Fibroblast of lung (primary cell): ENCODE data around the gene SYT17. TPM values are rescaled to one million over a fixed set of nuclear protein-coding genes. Genes with fewer than 3 reads are reported as not detected.

Source experiments
- DNase-seq, 2 donors: peaks; one replicate each; pipeline versions ENCODE4 v3.0.0 to v3.0.0-alpha.2; 2010; ENCODE audit warnings: low read depth in 2 of 2
- H2AFZ ChIP-seq: 2 replicates; pipeline ENCODE4 v1.5.1; 2012; ENCODE audit warnings: low read length, control low read depth, inconsistent platforms
- H3K27ac ChIP-seq: 2 replicates; pipeline ENCODE4 v1.5.1; 2011; ENCODE audit warnings: low read length, control low read depth; ENCODE audit not compliant: insufficient read depth
- H3K27me3 ChIP-seq: 2 replicates; pipeline ENCODE4 v1.5.1; 2011; ENCODE audit warnings: mild to moderate bottlenecking, low read length; ENCODE audit not compliant: control insufficient read depth, insufficient read depth
- H3K36me3 ChIP-seq: 2 replicates; pipeline ENCODE4 v1.5.1; 2011; ENCODE audit warnings: low read length; ENCODE audit not compliant: control insufficient read depth, insufficient read depth
- H3K4me1 ChIP-seq: 2 replicates; pipeline ENCODE4 v1.5.1; 2011; ENCODE audit warnings: low read length; ENCODE audit not compliant: control insufficient read depth, insufficient read depth; ENCODE audit errors: extremely low read depth
- H3K4me2 ChIP-seq: 2 replicates; pipeline ENCODE4 v1.5.1; 2011; ENCODE audit warnings: low read length, control low read depth; ENCODE audit not compliant: insufficient read depth; ENCODE audit errors: extremely low read depth
- H3K4me3 ChIP-seq, 4 experiments: fragments of 200-600 bp in 1 of 4; sonication (generic) in 1 of 4; replicated peaks in 1 of 4; 2 replicates each; pipeline ENCODE4 v1.5.1; 2011 to 2016; ENCODE audit warnings: low read length in 4 of 4, low read depth in 3 of 4, mild to moderate bottlenecking in 3 of 4, control low read depth in 2 of 4, inconsistent platforms in 1 of 4, mixed read lengths in 1 of 4; ENCODE audit not compliant: insufficient read depth in 1 of 4; ENCODE audit errors: control extremely low read depth in 1 of 4
- H3K79me2 ChIP-seq: 2 replicates; pipeline ENCODE4 v1.5.1; 2012; ENCODE audit warnings: mild to moderate bottlenecking, low read length, inconsistent platforms; ENCODE audit not compliant: control insufficient read depth, insufficient read depth
- H3K9ac ChIP-seq: 2 replicates; pipeline ENCODE4 v1.5.1; 2011; ENCODE audit warnings: mild to moderate bottlenecking, low read length, control low read depth; ENCODE audit not compliant: insufficient read depth
- H3K9me3 ChIP-seq: 2 replicates; pipeline ENCODE4 v1.5.1; 2012; ENCODE audit warnings: low read depth, low read length; ENCODE audit not compliant: control insufficient read depth, insufficient read depth
- H4K20me1 ChIP-seq: 2 replicates; pipeline ENCODE4 v1.5.1; 2011; ENCODE audit warnings: low read length; ENCODE audit not compliant: control insufficient read depth, insufficient read depth; ENCODE audit errors: extremely low read depth
- CTCF ChIP-seq, 2 donors: IDR thresholded peaks in 1 of 2; conservative IDR thresholded peaks in 1 of 2; 1 replicate in 1 of 2; 2 replicates in 1 of 2; pipeline ENCODE4 v1.5.1; 2011 to 2012; ENCODE audit warnings: low read length in 2 of 2, control low read depth in 1 of 2, inconsistent platforms in 1 of 2, low read depth in 1 of 2, mild to moderate bottlenecking in 1 of 2
- EZH2 ChIP-seq: IDR thresholded peaks from 2 replicates; pipeline ENCODE4 v1.5.1; 2012; ENCODE audit warnings: low read length, control low read depth, mild to moderate bottlenecking; ENCODE audit errors: missing control alignments
- polyA plus RNA-seq, 2 donors: library from polyadenylated mRNA; depleted of rRNA in 1 of 2; stranded (reverse) in 1 of 2; unstranded in 1 of 2; fragments of >200 nt; gene quantifications; 2 replicates each; pipeline ENCODE4 v1.2.1, GENCODE V29; 2011 to 2012; ENCODE audit warnings: missing spikeins in 1 of 2
- total RNA-seq: library from RNA; depleted of rRNA; stranded (reverse); fragments of >200 nt; gene quantifications from 2 replicates; pipeline ENCODE4 v1.2.1, GENCODE V29; 2014

Gene SYT17
- total and polyA plus RNA-seq, 2 donors (not counting 1 experiment from before 2014, with no cell fraction given), result 0.33 TPM; not detected in 1

GRCh38 chr16:19315889-19316433 lies 147.9 kb downstream of the SYT17 start:
- no peak for TF ChIP-seq EZH2
- TF ChIP-seq CTCF (conservative IDR thresholded peaks at IDR 0.05 in 1 of 2, IDR thresholded peaks at IDR 0.05 in 1 of 2; ENCODE audit: low read depth in 1 of 2, low read length in 2 of 2), result no peak
- Histone ChIP-seq H3K4me1 (no peaks in the 10 kb centered on the region), H3K9me3 (no peaks in the 10 kb centered on the region), H3K9ac (no peak overlapping the region), H3K27me3 (no peaks in the 10 kb centered on the region), H3K79me2 (no peaks in the 10 kb centered on the region), H3K36me3 (no peaks in the 10 kb centered on the region), H3K4me3 (no peak overlapping the region), H3K4me2 (no peak overlapping the region), H4K20me1 (no peaks in the 10 kb centered on the region), H2AFZ (no peak overlapping the region), H3K27ac (no peak overlapping the region)
- DNase-seq, result no peak

GRCh38 chr16:19316846-19317245 lies 148.8 kb downstream of the SYT17 start:
- TF ChIP-seq CTCF (conservative IDR thresholded peaks at IDR 0.05 in 1 of 2, IDR thresholded peaks at IDR 0.05 in 1 of 2; ENCODE audit: low read depth in 1 of 2, low read length in 2 of 2) (no peak), EZH2 (no peak)
- Histone ChIP-seq H3K27ac (no peak overlapping the region), H3K4me1 (no peaks in the 10 kb centered on the region), H3K9me3 (no peaks in the 10 kb centered on the region), H2AFZ (no peak overlapping the region), H3K4me3 (no peak overlapping the region), H3K79me2 (no peaks in the 10 kb centered on the region), H3K27me3 (no peaks in the 10 kb centered on the region), H3K4me2 (no peak overlapping the region), H3K36me3 (no peaks in the 10 kb centered on the region), H4K20me1 (no peaks in the 10 kb centered on the region), H3K9ac (no peak overlapping the region)
- DNase-seq, result no peak

Other genes with a start within 250 kb of the SYT17 start
- 62.1 and 101 TPM in 2 replicates for gene SMG1, start 241.8 kb upstream of the SYT17 start, total RNA-seq
- 24.4 and 30.1 TPM in 2 replicates for gene SMG1, start 241.8 kb upstream of the SYT17 start, polyA plus RNA-seq
- 0.51 and 1.5 TPM in 2 replicates for gene TMC7, start 184.3 kb upstream of the SYT17 start, total RNA-seq
- gene TMC7, start 184.3 kb upstream of the SYT17 start, polyA plus RNA-seq, result 0.18 and 0.85 TPM in 2 replicates
- 19.8 and 20.5 TPM in 2 replicates for gene COQ7, start 100.6 kb upstream of the SYT17 start, total RNA-seq
- 12.4 and 14.0 TPM in 2 replicates for gene COQ7, start 100.6 kb upstream of the SYT17 start, polyA plus RNA-seq
- gene ITPRIPL2, start 54.3 kb upstream of the SYT17 start, total RNA-seq, result 41.3 and 42.1 TPM in 2 replicates
- 19.8 and 23.1 TPM in 2 replicates for gene ITPRIPL2, start 54.3 kb upstream of the SYT17 start, polyA plus RNA-seq
- gene CLEC19A, start 117.5 kb downstream of the SYT17 start, total RNA-seq, result not detected in 2 replicates
- not detected in 2 replicates for gene CLEC19A, start 117.5 kb downstream of the SYT17 start, polyA plus RNA-seq
- not detected in 2 replicates for gene TMC5, start 249.6 kb downstream of the SYT17 start, total RNA-seq
- gene TMC5, start 249.6 kb downstream of the SYT17 start, polyA plus RNA-seq, result not detected in 2 replicates